Neural crest cell (in vitro differentiated cells): ENCODE results near the gene LEFTY2. TPM values are rescaled to one million over a fixed set of nuclear protein-coding genes. Genes with fewer than 3 reads are reported as not detected.
"Not testable (repeated sequence)": the region's sequence is repeated elsewhere in the genome, so short reads cannot be mapped to it uniquely, and the experiment has no call there.

Experiments
- DNase-seq: peaks from one replicate; pipeline ENCODE4 v3.0.0; 2021; ENCODE audit warnings: low read depth, mixed read lengths, low spot score
- H3K27ac Mint-ChIP-seq: one replicate; pipeline ENCODE4 v1.8.0; 2021; ENCODE audit warnings: mild to moderate bottlenecking, mixed read lengths; ENCODE audit not compliant: unreplicated experiment
- H3K27me3 Mint-ChIP-seq: 2 replicates; pipeline ENCODE4 v1.8.0; 2021; ENCODE audit warnings: low read depth, mild to moderate bottlenecking, mixed read lengths
- H3K36me3 Mint-ChIP-seq: 2 replicates; pipeline ENCODE4 v1.8.0; 2021; ENCODE audit warnings: low read depth, mild to moderate bottlenecking, mixed read lengths
- H3K4me1 Mint-ChIP-seq: 2 replicates; pipeline ENCODE4 v1.8.0; 2021; ENCODE audit warnings: mixed read lengths
- H3K4me3 Mint-ChIP-seq: one replicate; pipeline ENCODE4 v1.8.0; 2021; ENCODE audit warnings: mild to moderate bottlenecking, mixed read lengths
- H3K9me3 Mint-ChIP-seq: 2 replicates; pipeline ENCODE4 v1.8.0; 2021; ENCODE audit warnings: mixed read lengths
- CTCF ChIP-seq: fragments of 200-600 bp; sonication (generic); conservative IDR thresholded peaks from 2 replicates; pipeline ENCODE4 v1.5.0; 2021; ENCODE audit warnings: antibody characterized with exemption, mild to moderate bottlenecking
- total RNA-seq: library from RNA; stranded (reverse); gene quantifications from 2 replicates; pipeline ENCODE4 v1.2.1, GENCODE V29; 2021

Gene LEFTY2
- total RNA-seq, 1 donor from 2014 or later: not detected

DNA sequence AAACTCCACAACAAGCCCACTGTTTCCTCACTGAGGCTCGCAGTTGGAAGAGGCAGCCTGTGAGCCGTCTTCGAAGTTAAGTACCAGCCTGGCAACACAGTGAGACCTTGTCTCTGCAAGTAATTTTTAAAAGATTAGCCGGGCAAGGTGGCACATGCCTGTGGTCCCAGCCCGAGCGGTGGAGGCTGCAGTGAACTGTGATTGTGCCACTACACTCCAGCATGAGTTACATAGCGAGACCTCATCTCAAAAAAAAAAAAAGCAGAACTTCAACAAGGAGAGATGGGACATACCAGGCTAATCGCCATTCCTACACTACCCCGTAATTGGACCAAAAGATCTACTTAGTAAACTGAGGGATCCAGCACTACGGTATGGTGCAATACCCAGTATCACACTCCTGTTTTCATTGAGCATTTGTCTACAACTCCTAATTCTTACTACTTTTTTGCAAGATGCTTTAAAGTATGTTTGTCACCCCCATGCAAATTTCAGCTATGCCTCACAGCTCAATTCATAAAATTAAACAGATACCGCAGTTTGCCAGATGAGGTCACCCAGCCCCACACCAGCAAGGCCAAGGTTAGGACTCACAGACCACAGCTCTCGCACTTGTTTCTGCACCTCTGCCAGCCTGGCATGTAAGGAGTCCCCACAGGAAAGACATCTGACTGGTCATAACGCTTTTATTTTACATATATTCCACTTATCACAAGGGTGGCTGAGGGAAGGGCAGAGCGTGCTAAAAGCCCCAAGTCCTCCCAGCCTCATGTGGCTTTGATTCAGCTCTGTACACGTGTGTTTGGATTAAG is 37.1 kb upstream of the LEFTY2 start:
- Mint-ChIP-seq H3K4me3 (no peak overlapping the region), H3K27me3 (no peaks in the 10 kb centered on the region), H3K4me1 (peaks cover 4% of the 10 kb centered on the region), H3K27ac (no peak overlapping the region), H3K9me3 (peaks cover 7% of the 10 kb centered on the region), H3K36me3 (peaks cover 28% of the 10 kb centered on the region)
- DNase-seq: no peak
- TF ChIP-seq CTCF: no peak

DNA sequence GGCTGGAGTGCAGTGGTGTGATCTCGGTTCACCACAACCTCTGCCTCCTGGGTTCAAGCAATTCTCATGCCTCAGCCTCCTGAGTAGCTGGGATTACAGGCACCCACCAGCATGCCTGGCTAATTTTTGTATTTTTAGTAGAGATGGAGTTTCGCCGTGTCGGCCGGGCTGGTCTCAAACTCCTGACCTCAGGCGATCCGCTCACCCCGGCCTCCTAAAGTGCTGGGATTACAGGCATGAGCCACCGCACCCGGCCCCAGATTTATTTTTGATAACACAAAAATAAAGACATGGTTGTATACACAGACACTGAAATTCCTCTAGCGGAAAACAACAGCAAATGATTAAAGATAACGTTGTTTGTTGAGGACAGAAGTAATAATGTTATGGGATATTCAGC is 34.1 kb upstream of the LEFTY2 start:
- H3K4me1 Mint-ChIP-seq: not testable (repeated sequence)

DNA sequence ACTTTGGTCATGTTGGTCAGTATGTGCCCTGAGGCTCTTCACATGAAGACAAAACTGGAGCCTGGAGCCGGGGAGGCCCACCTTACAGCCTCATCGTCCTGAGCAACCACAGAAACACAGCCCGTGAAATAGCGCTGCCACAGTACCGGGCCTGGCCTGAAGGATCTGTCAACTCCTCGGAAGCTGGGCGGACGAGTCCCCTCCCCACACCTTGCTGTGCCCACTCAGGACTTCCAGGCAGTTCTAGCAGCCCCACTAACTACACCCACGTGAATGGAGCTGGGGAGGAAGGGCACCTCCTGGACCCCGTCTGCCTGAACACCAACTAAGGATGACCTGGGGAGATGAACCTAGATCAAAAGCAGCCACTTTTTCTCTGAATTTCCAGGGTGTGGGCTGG is 33.4 kb upstream of the LEFTY2 start:
- DNase-seq: no peak
- Mint-ChIP-seq H3K27ac (no peak overlapping the region), H3K36me3 (peaks cover 2% of the 10 kb centered on the region), H3K4me3 (no peak overlapping the region), H3K4me1 (peaks cover 4% of the 10 kb centered on the region), H3K9me3 (no peaks in the 10 kb centered on the region), H3K27me3 (no peaks in the 10 kb centered on the region)
- TF ChIP-seq CTCF: no peak

More for the DNA sequence above, 34.1 kb upstream of the LEFTY2 start:
- H3K36me3 Mint-ChIP-seq, H3K27me3 Mint-ChIP-seq, H3K27ac Mint-ChIP-seq, H3K9me3 Mint-ChIP-seq, H3K4me3 Mint-ChIP-seq, DNase-seq: not testable (repeated sequence)

- peaks cover 9% of the 10 kb centered on the region for H3K4me1 Mint-ChIP-seq
Measured at GRCh38 chr1:225973158-225973557, 32.1 kb upstream of the LEFTY2 start.

DNA sequence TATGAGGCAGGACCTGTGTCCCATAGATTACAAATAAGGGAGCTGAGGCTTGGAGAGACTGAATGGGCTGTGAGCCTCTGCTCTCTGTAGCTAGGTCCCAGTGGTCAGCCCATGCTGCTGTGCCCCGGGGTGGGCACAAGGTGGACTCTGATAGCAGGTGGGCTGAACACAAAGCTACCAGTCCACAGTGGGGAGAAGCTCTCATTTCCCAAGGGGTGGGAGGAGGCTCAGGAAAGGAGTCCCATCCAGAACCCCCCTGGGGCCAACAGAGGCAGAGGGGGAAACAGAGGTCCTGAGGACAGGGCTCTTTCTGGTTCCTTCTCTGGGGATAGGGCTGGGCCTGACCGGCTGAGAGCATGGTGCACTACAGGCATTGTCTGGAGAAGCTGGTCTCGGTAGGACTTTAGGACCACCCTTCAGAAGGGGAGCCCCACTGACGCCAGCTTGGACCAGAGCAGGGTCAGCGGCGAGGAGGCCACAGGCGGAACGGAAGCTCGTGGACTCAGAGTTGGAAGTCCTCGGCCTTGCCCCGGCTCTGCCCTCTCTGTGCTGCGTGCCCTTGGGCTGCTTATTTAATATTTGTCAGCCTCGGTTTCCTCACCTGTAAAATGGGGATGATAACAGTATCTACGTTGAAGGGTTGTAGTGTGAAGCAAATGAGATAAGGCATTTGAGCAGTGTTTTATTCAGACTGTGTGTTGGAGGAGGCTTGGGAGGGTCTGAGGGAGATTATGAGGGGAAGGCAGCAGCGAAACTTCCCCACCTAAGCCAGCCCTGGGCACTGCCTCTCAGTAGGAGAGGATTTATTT is 31.5 kb upstream of the LEFTY2 start:
- H3K9me3 Mint-ChIP-seq: no peaks in the 10 kb centered on the region
- H3K27ac Mint-ChIP-seq: no peak overlapping the region
- no peaks in the 10 kb centered on the region for H3K36me3 Mint-ChIP-seq
- TF ChIP-seq CTCF: no peak
- H3K4me3 Mint-ChIP-seq: no peak overlapping the region
- no peaks in the 10 kb centered on the region for H3K27me3 Mint-ChIP-seq
- peaks cover 9% of the 10 kb centered on the region for H3K4me1 Mint-ChIP-seq
- DNase-seq: no peak

More at GRCh38 chr1:225973158-225973557, 32.1 kb upstream of the LEFTY2 start:
- TF ChIP-seq CTCF: no peak
- Mint-ChIP-seq H3K27me3 (no peaks in the 10 kb centered on the region), H3K27ac (no peak overlapping the region), H3K4me3 (no peak overlapping the region), H3K9me3 (no peaks in the 10 kb centered on the region), H3K36me3 (no peaks in the 10 kb centered on the region)
- no peak for DNase-seq

DNA sequence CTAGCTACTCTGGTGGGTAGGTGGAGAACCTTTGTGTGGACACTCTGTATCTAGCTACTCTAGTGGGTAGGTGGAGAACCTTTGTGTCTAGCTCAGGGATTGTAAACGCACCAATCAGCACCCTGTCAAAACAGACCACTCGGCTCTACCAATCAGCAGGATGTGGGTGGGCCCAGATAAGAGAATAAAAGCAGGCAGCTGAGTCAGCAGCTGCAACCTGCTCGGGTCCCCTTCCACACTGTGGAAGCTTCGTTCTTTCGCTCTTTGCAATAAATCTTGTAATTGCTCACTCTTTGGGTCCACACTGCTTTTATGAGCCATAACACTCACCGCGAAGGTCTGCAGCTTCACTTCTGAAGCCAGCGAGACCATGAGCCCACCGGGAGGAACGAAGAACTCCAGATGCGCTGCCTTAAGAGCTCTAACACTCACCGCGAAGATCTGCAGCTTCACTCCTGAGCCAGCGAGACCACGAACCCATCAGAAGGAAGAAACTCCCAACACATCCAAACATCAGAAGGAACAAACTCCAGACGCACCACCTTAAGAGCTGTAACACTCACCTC is 29.7 kb upstream of the LEFTY2 start:
- DNase-seq, H3K4me3 Mint-ChIP-seq, H3K9me3 Mint-ChIP-seq, H3K27me3 Mint-ChIP-seq, H3K36me3 Mint-ChIP-seq, H3K4me1 Mint-ChIP-seq: not testable (repeated sequence)
- H3K27ac Mint-ChIP-seq: peak overlapping the region; percentile 54

DNA sequence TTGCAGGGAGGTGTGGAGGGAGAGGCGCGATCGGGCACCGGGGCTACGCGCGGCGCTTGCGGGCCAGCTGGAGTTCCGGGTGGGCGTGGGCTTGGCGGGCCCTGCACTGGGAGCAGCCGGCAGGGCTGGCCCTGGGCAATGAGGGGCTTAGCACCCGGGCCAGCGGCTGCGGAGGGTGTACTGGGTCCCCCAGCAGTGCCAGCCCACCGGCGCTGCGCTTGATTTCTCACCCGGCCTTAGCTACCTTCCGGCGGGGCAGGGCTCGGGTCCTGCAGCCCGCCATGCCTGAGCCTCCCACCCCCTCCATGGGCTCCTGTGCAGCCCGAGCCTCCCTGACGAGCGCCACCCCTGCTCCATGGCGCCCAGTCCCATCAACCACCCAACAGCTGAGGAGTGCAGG is 28.7 kb upstream of the LEFTY2 start:
- H3K27ac Mint-ChIP-seq, H3K4me3 Mint-ChIP-seq, H3K4me1 Mint-ChIP-seq, H3K36me3 Mint-ChIP-seq, H3K27me3 Mint-ChIP-seq, DNase-seq, H3K9me3 Mint-ChIP-seq: not testable (repeated sequence)
